Stimulated activated CD4-positive, alpha-beta T cell treated with anti-CD3 and anti-CD28 coated beads, Interleukin-15, amount 100 ng/mL, for 48 hours (primary cell): ENCODE results near the gene LIMA1.
"Not testable (repeated sequence)": the region's sequence is repeated elsewhere in the genome, so short reads cannot be mapped to it uniquely, and the experiment has no call there.

Experiments
- DNase-seq, 2 donors: peaks; one replicate each; pipeline ENCODE4 v3.0.0-alpha.2; 2020; ENCODE audit warnings: low read depth in 2 of 2

Gene LIMA1

GRCh38 chr12:50285253-50285652, 1.9 kb upstream of the LIMA1 start:
- no peak for DNase-seq

DNA sequence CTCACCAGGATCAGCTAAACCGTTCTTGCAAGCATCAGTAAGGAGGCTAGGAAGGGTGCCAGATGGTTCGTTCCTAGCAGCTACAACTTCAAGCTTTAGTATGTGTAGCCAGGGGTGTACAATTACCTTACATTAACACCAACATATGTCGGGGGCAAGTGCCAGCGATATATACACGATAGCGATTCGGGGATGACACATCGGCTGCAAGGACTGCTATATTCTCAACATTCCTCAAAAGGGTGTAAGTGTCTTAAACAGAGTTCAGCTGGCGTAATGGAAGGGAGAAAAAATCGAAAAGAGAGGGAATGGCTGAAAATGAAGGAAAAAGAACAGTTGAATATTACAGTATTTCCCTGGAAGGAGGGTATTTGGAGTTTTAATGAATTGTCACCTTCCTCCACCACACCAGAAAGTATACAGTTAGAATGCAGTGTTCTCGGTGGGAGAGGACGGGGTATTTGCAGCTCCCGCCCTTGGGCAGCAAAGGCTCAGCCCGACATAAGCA, 545 bp downstream of the LIMA1 start:
- DNase-seq = no peak

GRCh38 chr12:50279501-50279900, 3.8 kb downstream of the LIMA1 start:
- DNase-seq = no peak

DNA sequence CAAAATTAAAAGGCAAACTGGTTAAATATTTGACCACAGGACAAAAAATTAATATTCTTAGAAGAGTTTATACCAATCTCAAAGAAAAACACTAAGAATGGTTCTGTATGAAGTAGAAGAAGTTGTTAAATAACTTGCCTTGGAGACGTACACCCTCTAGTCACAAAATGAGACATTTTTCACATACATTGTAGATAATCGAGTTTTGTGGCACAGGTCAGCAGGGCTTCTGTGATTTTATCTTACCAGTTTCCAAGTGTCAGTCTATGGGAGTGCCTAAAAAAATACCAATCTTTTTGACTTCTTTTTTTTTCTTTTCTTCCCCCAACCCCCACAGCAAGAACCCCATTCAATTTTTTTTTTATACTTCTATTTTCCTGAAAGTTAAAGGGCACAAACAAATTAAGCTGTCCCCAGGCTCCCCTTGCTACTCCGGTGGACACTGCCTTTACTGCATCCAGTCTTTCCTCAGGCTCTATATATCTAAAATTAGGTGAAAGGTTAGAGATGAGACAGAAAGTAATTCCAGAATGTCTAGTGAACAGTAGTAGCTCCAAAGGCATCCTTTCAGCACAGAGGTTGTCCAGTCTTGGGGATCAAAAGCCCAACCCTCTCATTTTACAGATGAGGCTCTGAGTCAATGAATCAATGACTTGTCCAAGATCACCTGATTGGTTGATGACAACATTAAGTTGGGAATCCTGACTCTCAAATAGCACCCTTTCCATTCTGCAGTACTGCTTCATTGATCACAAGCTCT, 6.2 kb downstream of the LIMA1 start:
- no peak for DNase-seq

- no peak for DNase-seq
Measured at GRCh38 chr12:50276068-50276467, 7.3 kb downstream of the LIMA1 start.

DNA sequence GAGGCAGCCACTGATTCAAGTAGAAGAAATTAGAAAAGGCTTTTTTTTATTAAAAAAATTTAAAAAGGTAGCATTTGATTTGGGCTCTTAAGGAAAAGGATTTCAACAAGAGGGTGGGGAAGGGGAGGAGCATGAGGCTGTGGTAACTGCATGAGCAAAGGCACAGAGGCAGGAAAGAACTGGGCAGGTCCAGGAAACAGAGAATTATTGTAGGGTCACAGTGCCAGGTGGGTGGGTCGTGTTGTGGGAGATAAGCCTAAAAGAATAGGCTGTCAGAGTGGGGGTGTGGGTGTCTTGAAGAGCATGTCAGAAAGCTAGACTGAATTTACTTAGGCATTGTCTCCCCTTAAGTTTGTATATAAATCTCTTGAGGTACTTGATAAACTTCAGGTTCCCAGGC, 7.8 kb downstream of the LIMA1 start:
- no peak for DNase-seq

GRCh38 chr12:50275127-50275526, 8.2 kb downstream of the LIMA1 start:
- DNase-seq = not testable (repeated sequence)

DNA sequence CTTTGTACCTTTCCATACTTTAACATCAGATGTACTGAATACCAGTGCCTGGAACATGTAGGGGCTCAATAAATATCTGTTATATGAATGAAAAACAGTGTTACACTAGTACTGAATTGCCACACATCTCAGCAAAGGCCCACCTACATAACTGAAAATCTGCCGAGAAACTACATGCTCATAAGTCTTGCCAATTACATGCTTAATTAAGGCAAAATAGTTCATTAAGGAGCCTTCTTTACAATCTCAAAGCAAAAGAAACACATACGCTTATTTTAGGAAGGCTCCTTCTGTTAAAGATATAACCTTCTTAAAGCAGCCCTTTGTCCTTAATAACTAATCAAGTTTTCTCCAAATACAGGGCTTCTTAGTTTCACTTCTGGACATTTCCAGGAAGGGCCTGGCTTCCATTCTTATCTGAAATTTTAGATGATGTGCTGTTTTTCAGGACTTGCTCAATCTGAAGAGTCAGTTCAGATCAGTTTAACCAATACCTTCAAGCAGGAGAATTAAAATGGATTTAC, 11.5 kb downstream of the LIMA1 start:
- DNase-seq = no peak

DNA sequence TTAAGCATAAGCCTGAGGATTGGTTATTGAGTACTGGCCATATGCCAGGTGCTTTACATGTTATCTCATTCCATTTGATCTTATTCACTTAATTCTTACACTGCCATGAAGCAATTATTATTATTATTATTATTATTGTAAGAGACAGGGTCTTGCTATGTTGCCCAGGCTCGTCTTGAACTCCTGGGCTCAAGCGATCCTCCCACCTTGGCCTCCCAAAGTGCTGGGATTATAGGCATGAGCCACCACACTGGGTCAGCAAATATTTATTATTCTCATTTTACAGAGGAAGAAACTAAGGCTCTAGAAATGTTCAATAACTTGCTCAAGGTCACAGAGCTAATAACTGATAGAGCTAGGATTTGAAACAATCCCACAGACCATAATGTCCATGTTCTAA, 14.8 kb downstream of the LIMA1 start:
- no peak for DNase-seq

DNA sequence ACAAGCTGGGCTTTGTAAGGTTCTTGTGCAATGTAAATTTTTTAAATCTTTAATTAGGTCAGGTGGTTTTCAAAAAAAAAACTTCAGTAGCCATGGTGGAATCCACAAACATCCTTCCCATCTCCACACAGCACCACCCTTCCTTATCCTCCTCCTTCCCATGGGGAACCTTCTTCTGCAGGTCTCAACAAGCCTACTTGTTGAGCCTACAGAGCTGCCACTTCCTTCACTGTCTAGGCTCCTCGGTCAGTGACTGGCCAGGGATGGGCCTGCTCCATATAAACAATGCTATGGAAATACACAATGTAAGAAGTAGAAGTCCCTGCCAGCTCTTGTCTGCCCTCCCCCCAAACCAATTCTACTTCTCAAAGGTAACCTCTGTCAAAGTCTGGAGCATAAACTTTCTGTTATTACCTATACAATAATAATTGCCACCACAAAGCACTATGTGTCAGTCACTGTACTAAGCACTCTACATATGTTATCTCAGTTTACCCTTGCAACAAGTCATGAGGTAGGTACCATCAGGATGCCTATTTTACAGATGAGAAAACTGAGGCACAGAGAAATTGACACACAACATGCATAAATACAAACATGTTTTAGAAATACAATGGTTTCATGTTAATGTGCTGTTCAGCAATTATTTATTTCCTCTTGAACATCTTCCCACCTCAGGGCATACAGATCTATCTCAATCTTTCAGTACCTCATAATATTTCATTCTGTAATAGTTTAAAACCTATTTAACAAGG, 17.4 kb downstream of the LIMA1 start:
- DNase-seq = no peak

- DNase-seq = no peak
Measured at GRCh38 chr12:50263832-50264231, 19.5 kb downstream of the LIMA1 start.

- DNase-seq = no peak
Measured at GRCh38 chr12:50261654-50262053, 21.7 kb downstream of the LIMA1 start.

DNA sequence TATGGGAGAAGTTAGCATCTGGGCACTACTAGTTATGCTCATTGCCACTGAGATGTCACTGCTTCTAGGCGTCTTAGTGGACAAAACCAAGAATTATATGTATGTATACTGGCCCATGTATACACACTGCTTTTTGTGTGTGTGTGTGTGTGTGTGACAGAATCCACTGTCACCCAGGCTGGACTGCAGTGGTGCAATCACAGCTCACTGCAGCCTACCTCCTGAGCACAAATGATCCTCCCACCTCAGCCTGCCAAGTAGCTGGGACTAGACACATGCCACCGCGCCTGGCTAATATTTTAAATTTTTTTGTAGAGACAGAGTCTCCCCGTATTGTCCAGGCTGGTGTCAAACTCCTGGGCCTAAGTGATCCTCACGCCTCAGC, 25.2 kb downstream of the LIMA1 start:
- DNase-seq = no peak

- DNase-seq = no peak
Measured at GRCh38 chr12:50257236-50258166, 25.8 kb downstream of the LIMA1 start.

- no peak for DNase-seq
Measured at GRCh38 chr12:50256761-50257160, 26.6 kb downstream of the LIMA1 start.

DNA sequence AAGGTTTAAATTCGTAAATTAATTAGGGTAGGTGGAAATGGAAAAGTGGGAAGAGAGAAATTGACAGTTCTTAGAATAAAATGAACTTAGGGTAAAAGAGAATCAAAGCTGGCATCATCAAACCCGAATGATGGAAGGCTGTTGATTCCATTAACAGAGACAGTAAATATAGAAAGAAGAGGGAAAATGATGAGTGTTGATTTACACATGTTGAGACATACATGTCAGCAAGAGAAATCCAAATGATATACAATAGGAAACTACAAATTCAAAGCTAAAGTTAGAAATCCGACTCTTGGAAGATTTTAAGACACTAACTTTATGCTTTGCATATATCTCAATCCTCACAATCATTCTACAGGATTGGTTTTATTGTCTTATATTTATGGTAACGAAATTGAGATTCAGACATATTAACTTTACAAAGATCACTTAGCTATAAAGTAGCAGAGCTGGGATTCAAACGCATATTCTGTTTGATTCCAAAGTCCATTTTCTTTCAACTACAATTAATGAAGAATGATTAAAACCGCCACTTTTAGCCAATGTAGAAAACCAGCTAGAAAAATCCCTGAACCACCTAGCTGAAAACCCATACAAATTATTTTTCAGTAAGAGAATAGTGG, 30.2 kb downstream of the LIMA1 start:
- no peak for DNase-seq

DNA sequence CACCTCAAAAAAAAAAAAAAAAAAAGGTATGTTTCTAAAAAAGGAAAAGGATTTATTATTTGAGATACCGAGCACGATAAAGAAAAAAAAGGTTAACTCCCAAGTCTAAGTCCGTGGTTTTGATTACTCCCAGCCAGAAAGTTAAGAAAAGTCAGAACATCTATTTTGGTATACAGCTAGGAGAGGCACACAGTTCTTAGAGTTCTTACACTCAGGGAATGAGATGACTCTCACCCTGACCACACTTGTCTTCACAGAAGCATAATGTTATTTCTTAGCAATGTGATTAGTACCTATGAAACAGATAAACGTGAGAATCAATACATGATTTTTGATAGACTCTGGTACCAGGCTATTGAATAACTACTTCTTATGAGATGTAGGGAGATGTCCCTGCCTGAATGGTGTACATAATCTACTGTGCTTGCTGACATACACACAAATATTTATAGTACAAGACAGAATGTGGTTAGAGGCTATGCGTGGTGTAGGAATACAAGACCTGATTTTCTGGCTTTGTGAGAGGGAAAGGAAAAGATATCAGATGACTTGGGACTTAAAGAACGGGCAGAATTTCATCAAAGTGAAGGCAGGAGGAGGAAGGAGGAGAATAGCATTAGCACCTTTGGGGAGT, 31.6 kb downstream of the LIMA1 start:
- no peak for DNase-seq

DNA sequence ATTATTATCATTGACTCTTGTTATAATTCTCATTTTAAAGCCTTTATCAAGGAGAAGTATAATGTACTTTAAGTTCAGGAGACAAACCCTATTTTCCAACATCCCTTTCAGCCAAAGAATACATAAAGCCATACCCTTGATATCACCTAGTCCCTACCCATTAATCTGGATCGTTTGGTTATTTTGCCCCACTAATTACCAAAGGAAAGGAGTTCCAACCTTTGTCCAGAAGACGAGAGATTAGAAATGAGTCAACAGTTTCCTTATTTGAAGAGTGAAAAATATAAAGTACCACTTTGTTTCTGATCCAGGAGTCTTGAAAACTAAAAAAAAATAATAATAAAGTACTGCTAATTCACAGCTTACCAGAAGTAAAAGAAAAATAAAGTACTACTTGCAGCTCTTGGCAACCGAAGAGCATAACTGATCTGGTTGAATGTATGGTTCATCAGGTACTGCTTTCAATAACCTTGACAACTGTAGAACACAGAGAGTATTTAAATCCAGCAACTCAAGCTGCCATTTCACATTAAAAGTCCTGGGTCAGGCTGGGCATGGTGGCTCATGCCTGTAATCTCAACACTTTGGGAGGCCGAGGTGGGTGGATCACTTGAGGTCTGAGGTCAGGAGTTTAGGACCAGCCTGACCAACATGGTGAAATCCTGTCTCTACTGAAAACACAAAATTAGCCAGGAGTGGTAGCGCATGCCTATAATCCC, 33.7 kb downstream of the LIMA1 start:
- no peak for DNase-seq

- DNase-seq = no peak
Measured at GRCh38 chr12:50248883-50249282, 34.4 kb downstream of the LIMA1 start.

GRCh38 chr12:50248411-50248810, 34.9 kb downstream of the LIMA1 start:
- DNase-seq = no peak
